Large intestine (tissue), 3 donors: ENCODE measurements around the gene GNAO1. TPM values are rescaled to one million over a fixed set of nuclear protein-coding genes. Genes with fewer than 3 reads are reported as not detected.

Source experiments
- DNase-seq, 2 donors: peaks; one replicate each; pipeline versions ENCODE4 v3.0.0 to v3.0.0-alpha.2; 2013
- H3K27ac ChIP-seq: one replicate; pipeline ENCODE4 v1.5.1; 2013; ENCODE audit warnings: low read length
- H3K27me3 ChIP-seq: 2 replicates; pipeline ENCODE4 v1.6.1; 2013; ENCODE audit warnings: low read length; ENCODE audit not compliant: control insufficient read depth, insufficient read depth
- H3K36me3 ChIP-seq: 2 replicates; pipeline ENCODE4 v1.6.1; 2013; ENCODE audit warnings: low read length; ENCODE audit not compliant: control insufficient read depth, insufficient read depth
- H3K4me1 ChIP-seq: one replicate; pipeline ENCODE4 v1.6.1; 2013; ENCODE audit warnings: low read length; ENCODE audit not compliant: control insufficient read depth, insufficient read depth
- H3K4me3 ChIP-seq: one replicate; pipeline ENCODE4 v1.5.1; 2013; ENCODE audit warnings: low read length
- H3K9me3 ChIP-seq: one replicate; pipeline ENCODE4 v1.6.1; 2013; ENCODE audit warnings: mild to moderate bottlenecking, low read depth, low read length, moderate library complexity; ENCODE audit not compliant: control insufficient read depth
- WGBS: methylation state at CpG from one replicate; pipeline ENCODE4 v1.1.5; 2013; ENCODE audit warnings: low lambda C conversion rate; ENCODE audit not compliant: insufficient coverage; 5-methylcytosine and 5-hydroxymethylcytosine counted together
- polyA plus RNA-seq: library from polyadenylated mRNA; unstranded; fragments of 120-200 nt; gene quantifications from one replicate; pipeline ENCODE4 v1.2.1, GENCODE V29; 2013

GNAO1 gene
- polyA plus RNA-seq, 1 donor: 15.9 TPM

GRCh38 chr16:56362057-56362655 is 170.9 kb downstream of the GNAO1 start:
- Histone ChIP-seq H3K27me3 (no peaks in the 10 kb centered on the region), H3K4me3 (no peak overlapping the region), H3K36me3 (peaks cover 57% of the 10 kb centered on the region), H3K9me3 (no peaks in the 10 kb centered on the region), H3K27ac (no peak overlapping the region), H3K4me1 (peaks cover 4% of the 10 kb centered on the region)
- no CpG with 5 or more reads among the region's 15 CpGs for WGBS
- no peak for DNase-seq

GRCh38 chr16:56362706-56363105 is 171.4 kb downstream of the GNAO1 start:
- Histone ChIP-seq H3K9me3 (no peaks in the 10 kb centered on the region), H3K4me3 (no peak overlapping the region), H3K36me3 (peaks cover 63% of the 10 kb centered on the region), H3K27me3 (no peaks in the 10 kb centered on the region), H3K27ac (no peak overlapping the region), H3K4me1 (no peaks in the 10 kb centered on the region)
- DNase-seq: no peak
- WGBS: no CpG with 5 or more reads among the region's 17 CpGs

GRCh38 chr16:56363181-56363716 is 172.0 kb downstream of the GNAO1 start:
- H3K4me1 ChIP-seq: no peaks in the 10 kb centered on the region
- H3K36me3 ChIP-seq: peaks cover 68% of the 10 kb centered on the region
- no peaks in the 10 kb centered on the region for H3K27me3 ChIP-seq
- WGBS: no CpG with 5 or more reads among the region's 6 CpGs
- DNase-seq: no peak
- no peak overlapping the region for H3K27ac ChIP-seq
- no peaks in the 10 kb centered on the region for H3K9me3 ChIP-seq
- no peak overlapping the region for H3K4me3 ChIP-seq

- Histone ChIP-seq H3K27me3 (no peaks in the 10 kb centered on the region), H3K36me3 (peaks cover 74% of the 10 kb centered on the region), H3K4me3 (no peak overlapping the region), H3K27ac (no peak overlapping the region), H3K4me1 (no peaks in the 10 kb centered on the region), H3K9me3 (no peaks in the 10 kb centered on the region)
- DNase-seq: no peak
- no CpG with 5 or more reads among the region's 26 CpGs for WGBS
Observed at GRCh38 chr16:56363781-56364565, 172.7 kb downstream of the GNAO1 start.

GRCh38 chr16:56364865-56365264 is 173.6 kb downstream of the GNAO1 start:
- WGBS: no CpG with 5 or more reads among the region's 8 CpGs
- no peak overlapping the region for H3K27ac ChIP-seq
- H3K9me3 ChIP-seq: no peaks in the 10 kb centered on the region
- no peaks in the 10 kb centered on the region for H3K4me1 ChIP-seq
- no peak for DNase-seq
- peaks cover 79% of the 10 kb centered on the region for H3K36me3 ChIP-seq
- H3K4me3 ChIP-seq: no peak overlapping the region
- no peaks in the 10 kb centered on the region for H3K27me3 ChIP-seq

GRCh38 chr16:56365552-56365951 is 174.3 kb downstream of the GNAO1 start:
- no peak overlapping the region for H3K27ac ChIP-seq
- WGBS: no CpG with 5 or more reads among the region's 7 CpGs
- peaks cover 74% of the 10 kb centered on the region for H3K36me3 ChIP-seq
- DNase-seq: no peak
- no peaks in the 10 kb centered on the region for H3K9me3 ChIP-seq
- no peaks in the 10 kb centered on the region for H3K4me1 ChIP-seq
- H3K27me3 ChIP-seq: no peaks in the 10 kb centered on the region
- H3K4me3 ChIP-seq: no peak overlapping the region

- no peaks in the 10 kb centered on the region for H3K4me1 ChIP-seq
- peaks cover 69% of the 10 kb centered on the region for H3K36me3 ChIP-seq
- H3K9me3 ChIP-seq: no peaks in the 10 kb centered on the region
- no peak overlapping the region for H3K4me3 ChIP-seq
- DNase-seq: no peak
- no CpG with 5 or more reads among the region's 9 CpGs for WGBS
- no peak overlapping the region for H3K27ac ChIP-seq
- H3K27me3 ChIP-seq: no peaks in the 10 kb centered on the region
Observed at GRCh38 chr16:56366945-56367344, 175.7 kb downstream of the GNAO1 start.

GRCh38 chr16:56367764-56368163 is 176.5 kb downstream of the GNAO1 start:
- Histone ChIP-seq H3K4me3 (no peak overlapping the region), H3K27ac (no peak overlapping the region), H3K27me3 (no peaks in the 10 kb centered on the region), H3K4me1 (no peaks in the 10 kb centered on the region), H3K9me3 (no peaks in the 10 kb centered on the region), H3K36me3 (peaks cover 61% of the 10 kb centered on the region)
- no peak for DNase-seq
- 80% methylated on average over 1 of the region's 6 CpGs for WGBS

- Histone ChIP-seq H3K4me1 (no peaks in the 10 kb centered on the region), H3K27me3 (no peaks in the 10 kb centered on the region), H3K36me3 (peaks cover 59% of the 10 kb centered on the region), H3K4me3 (no peak overlapping the region), H3K27ac (no peak overlapping the region), H3K9me3 (no peaks in the 10 kb centered on the region)
- 100% methylated on average over 1 of the region's 2 CpGs for WGBS
- no peak for DNase-seq
Observed at GRCh38 chr16:56368545-56368944, 177.3 kb downstream of the GNAO1 start.

- no peaks in the 10 kb centered on the region for H3K9me3 ChIP-seq
- peaks cover 55% of the 10 kb centered on the region for H3K36me3 ChIP-seq
- H3K4me3 ChIP-seq: no peak overlapping the region
- no peak overlapping the region for H3K27ac ChIP-seq
- no peaks in the 10 kb centered on the region for H3K4me1 ChIP-seq
- no peak for DNase-seq
- WGBS: 100% methylated on average over 1 of the region's 5 CpGs
- no peaks in the 10 kb centered on the region for H3K27me3 ChIP-seq
Observed at GRCh38 chr16:56369202-56369601, 177.9 kb downstream of the GNAO1 start.
